SIG-M5 treated with dmso at 0.1 percent for 504 hours (cell line): ENCODE measurements around the gene RRN3.
"Not testable (repeated sequence)": the region's sequence is repeated elsewhere in the genome, so short reads cannot be mapped to it uniquely, and the experiment has no call there.

Experiments used
- DNase-seq: peaks from one replicate; lab custom pipeline; 2025; ENCODE audit not compliant: unreplicated experiment; lab: John Stamatoyannopoulos, UW

The RRN3 gene

GRCh38 chr16:15100372-15100987, 6.4 kb upstream of the RRN3 start:
- DNase-seq, result not testable (repeated sequence)

GRCh38 chr16:15099366-15099909, 5.4 kb upstream of the RRN3 start:
- not testable (repeated sequence) for DNase-seq

GRCh38 chr16:15096583-15096972, 2.5 kb upstream of the RRN3 start:
- DNase-seq, result not testable (repeated sequence)

DNA sequence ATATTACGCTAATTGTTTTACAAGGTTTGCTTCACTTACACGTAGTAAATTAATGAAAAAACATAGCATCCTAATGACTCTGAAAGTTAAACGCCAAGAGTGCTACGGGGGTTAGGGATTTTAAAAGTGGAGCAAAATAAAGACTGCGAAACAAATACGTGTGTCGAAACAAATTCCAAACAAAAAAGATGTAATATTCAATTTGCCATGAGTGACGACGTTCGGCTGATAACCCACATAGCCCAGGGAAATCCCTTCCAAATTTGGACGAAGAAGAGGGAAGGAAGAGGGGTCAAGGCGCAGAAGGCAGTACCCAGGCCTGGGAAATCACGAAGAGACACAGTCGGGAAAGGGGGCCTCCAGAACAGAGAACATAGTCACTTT, 509 bp downstream of the RRN3 start:
- not testable (repeated sequence) for DNase-seq

DNA sequence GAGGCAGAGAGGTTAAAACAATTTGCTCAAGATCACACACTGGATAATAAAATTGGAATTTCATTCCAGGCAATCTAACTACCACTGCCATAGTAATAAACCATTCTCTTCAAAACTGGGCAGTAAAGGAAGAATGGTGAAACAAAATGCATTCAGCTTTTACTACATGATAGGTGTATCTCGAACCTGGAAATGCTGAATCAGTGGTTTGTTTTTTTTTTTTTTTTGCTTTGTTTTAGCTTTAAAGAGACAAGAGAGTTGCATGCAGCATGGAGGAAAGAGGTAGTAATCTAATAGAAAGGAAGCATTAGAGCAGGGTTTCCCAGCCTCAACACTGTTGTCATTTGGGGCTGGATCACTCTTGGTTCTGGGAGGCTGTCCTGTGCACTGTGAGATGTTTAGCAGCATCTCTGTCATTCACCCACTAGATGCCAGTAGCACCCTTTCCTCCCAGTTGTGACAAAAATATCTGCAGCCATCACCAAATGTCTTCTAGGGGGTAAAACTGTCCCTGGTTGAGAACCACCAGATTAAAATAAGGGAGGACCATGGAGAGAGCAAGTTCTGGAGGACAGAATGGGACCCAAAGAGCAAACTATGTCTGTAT, 3.3 kb downstream of the RRN3 start:
- DNase-seq, result not testable (repeated sequence)

DNA sequence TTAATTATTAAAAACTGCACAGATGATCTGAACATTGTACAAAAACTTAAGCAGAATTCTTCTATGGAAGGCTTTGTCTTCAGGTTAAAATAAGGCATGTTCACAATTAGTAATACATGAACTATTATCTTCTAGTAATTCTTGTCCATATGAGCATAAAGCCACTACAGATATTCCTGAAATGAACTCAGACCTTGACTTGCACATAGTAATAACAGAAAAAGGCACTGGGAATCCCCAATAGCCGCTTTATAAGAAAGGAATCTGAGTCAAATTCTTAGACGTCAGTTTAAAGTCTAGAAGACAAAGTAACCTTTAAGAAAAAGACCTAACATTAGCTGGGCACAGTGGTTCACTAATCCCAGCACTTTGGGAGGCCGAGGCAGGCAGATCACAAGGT, 11.3 kb downstream of the RRN3 start:
- not testable (repeated sequence) for DNase-seq

GRCh38 chr16:15080883-15081282, 13.2 kb downstream of the RRN3 start:
- not testable (repeated sequence) for DNase-seq

DNA sequence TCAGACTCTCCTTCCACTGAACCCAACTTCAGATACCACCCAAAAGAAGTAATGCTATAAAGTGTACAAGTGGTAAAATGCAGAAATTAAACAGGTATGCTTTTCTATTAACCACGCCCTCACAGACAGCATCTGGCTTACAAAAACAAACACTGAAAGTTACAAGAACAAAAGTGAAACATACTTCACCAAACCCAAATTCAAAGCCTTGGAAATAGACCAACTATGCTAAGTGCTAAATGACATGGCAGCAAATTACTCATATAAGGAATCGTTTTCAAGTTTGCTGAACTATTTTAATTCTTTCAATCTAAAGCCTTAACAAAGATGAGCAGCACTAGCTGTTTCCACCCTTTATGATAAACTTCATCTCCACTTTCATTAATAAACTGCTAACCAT, 17.9 kb downstream of the RRN3 start:
- not testable (repeated sequence) for DNase-seq

DNA sequence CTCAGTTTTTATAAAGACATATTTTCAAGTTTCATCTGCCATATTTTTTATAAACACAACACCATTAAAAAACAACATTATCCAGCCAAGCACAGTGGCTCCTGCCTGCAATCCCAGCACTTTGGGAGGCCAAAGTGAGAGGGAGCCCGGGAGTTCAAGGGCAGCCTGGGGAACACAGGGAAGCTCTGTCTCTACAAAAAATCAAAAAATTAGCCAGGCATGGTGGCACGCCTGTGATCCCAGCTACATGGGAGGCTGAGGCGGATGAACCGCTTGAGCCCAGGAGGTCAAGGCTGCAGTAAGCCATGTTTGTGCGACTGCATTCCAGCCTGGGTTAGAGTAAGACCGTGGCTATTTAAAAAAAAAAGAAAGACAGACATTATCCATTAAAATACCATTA, 21.0 kb downstream of the RRN3 start:
- DNase-seq, result no peak

DNA sequence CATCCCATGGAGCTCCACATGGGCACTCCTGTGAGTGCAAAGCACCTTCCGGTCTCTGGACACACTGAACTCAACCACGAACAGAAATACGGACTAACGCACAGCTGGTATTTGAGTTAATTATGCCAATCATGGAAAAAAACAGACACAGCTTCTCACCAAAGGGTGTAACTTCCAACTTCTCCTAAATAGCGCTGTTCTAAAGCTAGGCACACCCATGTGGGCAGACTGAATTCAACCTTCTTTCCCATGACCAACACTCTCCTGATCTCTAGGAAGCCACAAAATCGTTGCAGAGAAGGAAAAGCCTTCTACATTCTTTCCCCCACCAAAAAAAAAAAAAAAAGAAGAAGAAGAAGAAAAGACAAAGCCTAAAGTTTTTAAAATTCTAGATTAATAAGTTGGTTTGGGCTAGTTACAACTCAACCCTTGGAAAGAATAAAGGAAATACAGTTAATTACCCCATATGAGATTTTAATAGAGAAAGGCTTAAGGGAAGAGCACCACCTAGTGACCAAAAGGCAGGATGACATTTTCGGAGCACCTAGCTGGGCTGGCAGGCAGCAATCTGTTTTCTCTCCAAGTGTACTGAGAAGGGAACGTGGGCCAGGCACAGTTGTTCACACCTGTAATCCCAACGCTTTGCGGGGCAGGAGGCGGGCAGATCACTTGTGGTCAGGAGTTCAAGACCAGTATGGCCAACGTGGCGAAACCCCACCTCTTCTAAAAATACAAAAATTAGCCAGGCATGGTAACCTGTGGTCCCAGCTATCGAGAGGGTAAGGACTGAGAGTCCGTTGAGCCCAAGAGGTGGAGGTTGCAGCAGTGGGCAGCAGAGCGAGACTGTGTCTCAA, 21.9 kb downstream of the RRN3 start:
- not testable (repeated sequence) for DNase-seq

- not testable (repeated sequence) for DNase-seq
Measured at GRCh38 chr16:15071013-15071412, 23.1 kb downstream of the RRN3 start.

- DNase-seq, result not testable (repeated sequence)
Measured at GRCh38 chr16:15066690-15067089, 27.4 kb downstream of the RRN3 start.

DNA sequence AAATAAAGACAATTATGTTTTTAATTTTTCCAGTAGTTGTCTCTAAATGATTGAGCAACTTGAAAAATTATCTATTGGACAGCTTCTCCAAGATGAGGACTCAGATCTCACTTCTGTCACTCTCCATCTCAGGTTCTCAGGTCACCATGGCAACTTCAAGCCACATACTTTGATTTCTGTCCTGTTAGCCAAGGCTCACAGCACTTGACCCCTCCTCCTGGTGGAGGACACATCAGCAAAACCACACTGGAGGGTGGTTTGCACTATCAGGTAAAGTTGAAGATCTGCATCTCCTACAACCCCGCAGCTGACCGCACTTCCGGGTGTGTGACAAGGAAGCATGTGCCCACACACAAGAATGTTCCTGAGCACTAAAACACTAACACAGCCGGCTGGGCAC, 28.1 kb downstream of the RRN3 start:
- not testable (repeated sequence) for DNase-seq

DNA sequence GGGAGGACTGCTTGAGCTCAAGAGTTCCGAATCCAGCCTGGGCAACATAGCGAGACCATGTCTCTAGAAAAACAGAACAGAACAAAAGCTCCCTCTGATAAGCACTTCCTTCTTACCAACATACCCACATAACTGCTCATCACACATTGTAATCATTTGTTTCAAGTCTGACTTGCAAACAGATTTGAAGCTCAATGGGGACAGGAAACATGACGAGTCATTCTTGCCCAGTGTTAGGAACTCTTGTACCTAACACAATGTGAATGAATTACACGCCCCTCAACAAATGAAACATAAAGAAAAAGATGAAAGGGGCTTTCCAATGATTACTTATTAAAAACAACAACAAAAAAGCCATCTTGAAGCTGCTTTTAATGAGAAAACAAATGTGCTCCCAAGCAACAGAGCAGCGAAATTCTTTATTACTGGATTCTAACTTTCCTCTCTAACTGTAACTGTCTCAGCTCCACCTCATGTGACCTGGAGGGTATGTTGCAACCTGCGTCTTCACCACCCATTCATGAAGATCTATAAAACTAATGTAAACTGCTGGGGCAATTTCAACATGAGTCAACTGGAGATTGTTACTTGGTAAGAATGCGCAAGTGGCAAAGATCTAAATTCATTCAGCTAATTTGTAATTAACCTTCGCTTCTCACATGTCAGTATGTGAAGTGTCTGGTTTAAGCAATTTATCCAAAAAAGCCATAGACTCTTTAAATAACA, 31.8 kb downstream of the RRN3 start:
- peak; percentile 25 for DNase-seq

- no peak for DNase-seq
Measured at GRCh38 chr16:15059324-15059723, 34.7 kb downstream of the RRN3 start.

DNA sequence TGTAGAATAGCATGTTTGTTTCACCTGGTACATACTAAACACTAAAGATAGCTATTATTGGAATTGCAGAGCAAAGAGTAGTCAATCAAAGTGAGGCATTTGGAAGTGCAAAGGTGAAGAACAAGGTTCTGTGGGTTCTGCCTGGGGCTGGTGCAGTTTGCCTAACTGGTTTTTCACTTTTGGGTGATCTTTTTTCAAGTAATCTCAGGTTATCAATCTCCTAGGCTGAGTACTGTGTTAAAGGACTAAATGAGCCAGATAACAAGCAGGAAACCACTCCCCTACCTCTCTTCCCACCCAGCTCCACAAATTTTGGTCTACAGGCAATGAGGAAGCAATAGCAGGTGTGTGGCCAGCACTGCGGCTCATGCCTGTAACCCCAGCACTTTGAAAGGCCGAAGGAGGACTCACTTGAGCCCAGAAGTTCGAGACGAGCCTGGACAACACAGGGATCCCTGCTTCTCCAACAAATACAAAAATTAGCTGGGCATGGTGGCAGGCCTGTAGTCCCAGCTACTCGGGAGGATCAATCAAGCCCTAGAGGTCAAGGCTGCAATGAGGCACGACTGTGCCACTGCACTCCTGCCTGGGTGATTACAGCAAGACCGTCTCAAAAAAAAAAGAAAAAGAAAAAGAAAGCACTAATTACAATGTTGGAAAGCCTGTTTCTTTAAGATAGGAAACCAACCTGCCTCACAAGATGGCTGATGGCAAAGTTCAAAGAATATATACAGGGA, 36.2 kb downstream of the RRN3 start:
- no peak for DNase-seq

DNA sequence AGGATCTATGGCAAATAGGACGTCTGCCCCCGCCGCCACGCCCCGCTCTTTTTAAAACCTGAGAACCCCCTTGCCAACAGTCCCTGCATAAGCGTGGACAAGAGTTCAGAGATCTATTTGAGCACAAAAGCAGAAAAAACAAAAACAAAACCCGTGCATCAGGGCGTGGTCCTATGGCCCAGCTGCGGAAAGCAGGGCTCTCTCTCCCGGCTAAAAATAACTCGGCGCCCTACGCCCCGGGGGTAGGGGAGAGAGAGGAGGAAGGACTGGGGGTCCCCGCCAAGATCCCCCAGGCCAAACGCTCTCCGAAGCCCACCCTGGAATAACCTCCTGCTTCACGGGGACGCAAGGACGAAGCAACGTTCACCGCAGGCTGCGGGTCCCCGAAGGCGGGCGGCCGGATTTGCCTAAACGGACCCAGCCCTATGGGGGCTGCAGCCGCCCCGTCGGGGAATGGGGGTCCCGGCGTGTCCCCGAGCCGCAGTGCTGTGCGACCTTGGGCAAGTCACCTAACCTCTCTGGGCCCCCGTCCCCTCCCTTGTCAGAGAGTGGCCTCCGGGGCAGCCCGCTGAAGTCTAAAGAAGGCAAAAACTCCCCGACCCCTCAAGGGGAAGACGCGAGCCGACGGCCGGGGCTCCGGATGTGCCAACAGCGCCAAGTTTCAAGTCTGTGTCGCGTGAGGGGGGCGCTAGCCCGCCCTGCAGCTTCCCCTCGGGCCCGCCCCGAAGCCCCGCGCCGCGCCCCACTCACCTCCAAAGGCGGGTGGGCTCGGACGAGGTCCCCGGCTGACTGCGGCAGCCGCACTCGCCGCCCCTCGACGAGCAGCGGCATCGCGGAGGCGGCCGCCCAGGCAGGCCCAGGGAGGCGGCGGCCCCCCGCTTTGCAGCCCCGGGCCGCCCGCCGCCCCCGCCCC, 38.7 kb downstream of the RRN3 start:
- peak; percentile 45 for DNase-seq

GRCh38 chr16:15054357-15055140, 39.5 kb downstream of the RRN3 start:
- DNase-seq, result no peak

GRCh38 chr16:15053904-15054303, 40.2 kb downstream of the RRN3 start:
- no peak for DNase-seq
